ENCODE results near the gene PDZD8.

The PDZD8 gene

DNA sequence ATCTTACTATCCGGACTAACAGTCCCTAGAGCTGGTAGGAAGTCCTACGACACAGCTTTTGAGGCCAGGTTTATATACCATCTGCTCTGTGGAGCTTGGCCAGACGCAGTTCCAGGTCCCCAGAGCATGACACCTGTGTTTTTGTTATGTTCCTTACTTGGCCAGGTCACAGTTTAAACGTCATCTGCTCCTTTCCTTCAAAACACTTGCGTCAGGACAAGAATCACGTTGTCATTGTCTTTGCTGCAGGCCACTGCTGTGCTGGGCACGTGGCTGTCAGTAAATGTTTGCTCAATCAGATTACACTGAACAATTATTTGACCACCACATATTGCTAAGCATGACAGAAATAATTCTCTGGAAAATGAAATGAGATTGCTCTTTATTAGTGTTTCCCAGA, 110.5 kb downstream of the PDZD8 start:
- H3K9ac ChIP-seq (ENCODE audit: low read length) = no peak overlapping the region
- no peak overlapping the region for H2BK120ac ChIP-seq (ENCODE audit: low read depth, low read length)
- no peak overlapping the region for H4K91ac ChIP-seq (ENCODE audit: low read length)
- H2BK15ac ChIP-seq (ENCODE audit: low read depth, poor library complexity, severe bottlenecking) = no peak overlapping the region
- H3K79me1 ChIP-seq (replicated peaks; ENCODE audit: low read length, poor library complexity, severe bottlenecking) = no peaks in the 10 kb centered on the region
- H3K4me3 ChIP-seq (ENCODE audit: insufficient read depth in 1 of 2, low read depth in 1 of 2, low read length in 2 of 2) = no peak overlapping the region
- no peak overlapping the region for H2BK12ac ChIP-seq (ENCODE audit: low read length in 2 of 2)
- no peak overlapping the region for H2AK5ac ChIP-seq (ENCODE audit: low read length, severe bottlenecking)
- 68% methylated on average over 7 of the region's 7 CpGs for WGBS
- H4K8ac ChIP-seq (ENCODE audit: low read length) = no peak overlapping the region
- H2AFZ ChIP-seq (ENCODE audit: low read depth, low read length) = no peak overlapping the region
- H3K4ac ChIP-seq (ENCODE audit: low read depth in 1 of 2, low read length in 2 of 2) = no peak overlapping the region
- H2BK5ac ChIP-seq (ENCODE audit: low read depth, low read length, poor library complexity, severe bottlenecking) = no peak overlapping the region
- H3K18ac ChIP-seq (ENCODE audit: low read depth in 1 of 2, low read length in 2 of 2) = no peak overlapping the region
- no peak overlapping the region for H3K14ac ChIP-seq (ENCODE audit: low read length in 2 of 2)
- no peak for DNase-seq
- H3K4me1 ChIP-seq (ENCODE audit: control insufficient read depth, insufficient read depth, low read depth, low read length) = no peaks in the 10 kb centered on the region
- peaks cover 23 to 31% of the 10 kb centered on the region in 2 experiments for H3K27me3 ChIP-seq (ENCODE audit: control insufficient read depth in 1 of 2, insufficient read depth in 1 of 2, low read length in 2 of 2)
- H3K4me2 ChIP-seq (ENCODE audit: low read length, poor library complexity, severe bottlenecking) = no peak overlapping the region
- no peak overlapping the region for H3K27ac ChIP-seq (ENCODE audit: low read length, poor library complexity, severe bottlenecking)
- H3K23ac ChIP-seq (ENCODE audit: low read length in 2 of 2) = no peak overlapping the region
- no peaks in the 10 kb centered on the region for H3K9me3 ChIP-seq (ENCODE audit: control insufficient read depth, low read length)
- no peaks in the 10 kb centered on the region for H3K36me3 ChIP-seq (ENCODE audit: control insufficient read depth in 1 of 2, insufficient read depth in 2 of 2, low read depth in 1 of 2, low read length in 2 of 2)

DNA sequence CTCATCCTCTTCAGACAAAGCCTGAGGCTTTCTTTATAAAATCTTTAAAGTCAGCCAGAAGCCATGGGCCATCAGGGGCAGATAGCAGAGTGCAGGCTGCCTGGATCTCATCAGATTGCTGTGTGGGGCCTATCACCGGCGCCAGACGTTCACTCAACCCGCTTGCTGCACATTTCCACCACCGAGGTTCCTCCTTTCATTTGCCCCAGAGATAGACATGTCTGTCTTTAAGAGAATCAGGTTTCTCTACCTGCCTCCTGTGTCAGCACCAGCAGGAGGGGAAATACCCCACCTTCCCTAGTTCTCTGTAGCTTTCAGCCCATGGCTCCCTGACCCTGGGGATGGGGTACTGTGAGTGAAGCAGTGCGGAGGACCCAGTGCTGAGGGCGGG, 112.3 kb downstream of the PDZD8 start:
- Histone ChIP-seq H2AK5ac (ENCODE audit: low read length, severe bottlenecking) (no peak overlapping the region), H3K4me2 (ENCODE audit: low read length, poor library complexity, severe bottlenecking) (no peak overlapping the region), H3K4me1 (ENCODE audit: control insufficient read depth, insufficient read depth, low read depth, low read length) (no peaks in the 10 kb centered on the region), H3K14ac (ENCODE audit: low read length in 2 of 2) (no peak overlapping the region), H3K23ac (ENCODE audit: low read length in 2 of 2) (no peak overlapping the region), H3K4ac (ENCODE audit: low read depth in 1 of 2, low read length in 2 of 2) (no peak overlapping the region), H3K36me3 (ENCODE audit: control insufficient read depth in 1 of 2, insufficient read depth in 2 of 2, low read depth in 1 of 2, low read length in 2 of 2) (no peaks in the 10 kb centered on the region), H4K8ac (ENCODE audit: low read length) (no peak overlapping the region), H2BK5ac (ENCODE audit: low read depth, low read length, poor library complexity, severe bottlenecking) (peak overlapping the region; percentile 23), H4K91ac (ENCODE audit: low read length) (no peak overlapping the region), H3K4me3 (ENCODE audit: insufficient read depth in 1 of 2, low read depth in 1 of 2, low read length in 2 of 2) (no peak overlapping the region), H3K79me1 (replicated peaks; ENCODE audit: low read length, poor library complexity, severe bottlenecking) (no peaks in the 10 kb centered on the region), H2BK120ac (ENCODE audit: low read depth, low read length) (no peak overlapping the region), H2BK12ac (ENCODE audit: low read length in 2 of 2) (no peak overlapping the region), H3K18ac (ENCODE audit: low read depth in 1 of 2, low read length in 2 of 2) (no peak overlapping the region), H3K27me3 (ENCODE audit: control insufficient read depth in 1 of 2, insufficient read depth in 1 of 2, low read length in 2 of 2) (peaks cover 30 to 42% of the 10 kb centered on the region in 2 experiments), H3K9ac (ENCODE audit: low read length) (no peak overlapping the region), H3K27ac (ENCODE audit: low read length, poor library complexity, severe bottlenecking) (no peak overlapping the region), H2AFZ (ENCODE audit: low read depth, low read length) (no peak overlapping the region), H2BK15ac (ENCODE audit: low read depth, poor library complexity, severe bottlenecking) (no peak overlapping the region), H3K9me3 (ENCODE audit: control insufficient read depth, low read length) (no peaks in the 10 kb centered on the region)
- WGBS = 60% methylated on average over 7 of the region's 7 CpGs
- DNase-seq = no peak

DNA sequence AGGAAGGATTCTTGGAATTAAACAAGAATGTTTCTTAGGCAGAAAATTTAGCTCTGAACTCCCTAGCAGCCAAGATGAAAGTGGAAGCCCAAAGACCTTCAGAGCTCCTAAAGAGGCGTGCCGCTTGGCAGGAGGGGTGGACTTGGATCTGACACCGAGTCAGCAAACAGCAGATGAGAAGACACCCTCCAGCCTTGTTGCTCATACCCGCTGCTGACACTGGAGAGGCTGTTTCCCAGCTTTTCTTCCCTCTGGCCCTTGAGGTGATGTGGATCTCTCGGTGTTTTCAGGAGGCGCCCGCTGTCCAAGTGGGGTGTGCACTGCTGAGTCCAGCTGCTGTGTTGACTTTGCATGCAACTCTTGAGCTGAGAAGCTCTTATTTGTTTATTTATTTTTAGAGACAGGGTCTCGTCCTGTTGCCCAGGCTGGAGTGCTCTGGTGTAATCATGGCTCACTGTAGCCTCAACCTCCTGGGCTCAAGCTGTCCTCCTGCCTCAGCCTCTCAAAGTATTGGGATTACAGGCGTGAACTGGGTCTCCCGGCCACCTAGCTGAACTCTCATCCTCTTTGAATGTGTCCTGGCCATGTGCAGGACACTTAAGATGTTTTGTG, 112.8 kb downstream of the PDZD8 start:
- 80% methylated on average over 10 of the region's 10 CpGs for WGBS
- Histone ChIP-seq H2AFZ (ENCODE audit: low read depth, low read length) (no peak overlapping the region), H3K4me3 (ENCODE audit: insufficient read depth in 1 of 2, low read depth in 1 of 2, low read length in 2 of 2) (no peak overlapping the region), H2AK5ac (ENCODE audit: low read length, severe bottlenecking) (no peak overlapping the region), H4K91ac (ENCODE audit: low read length) (no peak overlapping the region), H2BK120ac (ENCODE audit: low read depth, low read length) (no peak overlapping the region), H2BK5ac (ENCODE audit: low read depth, low read length, poor library complexity, severe bottlenecking) (no peak overlapping the region), H4K8ac (ENCODE audit: low read length) (no peak overlapping the region), H3K4me2 (ENCODE audit: low read length, poor library complexity, severe bottlenecking) (no peak overlapping the region), H3K18ac (ENCODE audit: low read depth in 1 of 2, low read length in 2 of 2) (no peak overlapping the region), H3K27me3 (ENCODE audit: control insufficient read depth in 1 of 2, insufficient read depth in 1 of 2, low read length in 2 of 2) (peaks cover 33 to 47% of the 10 kb centered on the region in 2 experiments), H2BK12ac (ENCODE audit: low read length in 2 of 2) (no peak overlapping the region), H3K79me1 (replicated peaks; ENCODE audit: low read length, poor library complexity, severe bottlenecking) (no peaks in the 10 kb centered on the region), H2BK15ac (ENCODE audit: low read depth, poor library complexity, severe bottlenecking) (no peak overlapping the region), H3K4ac (ENCODE audit: low read depth in 1 of 2, low read length in 2 of 2) (no peak overlapping the region), H3K14ac (ENCODE audit: low read length in 2 of 2) (no peak overlapping the region), H3K4me1 (ENCODE audit: control insufficient read depth, insufficient read depth, low read depth, low read length) (no peaks in the 10 kb centered on the region), H3K9ac (ENCODE audit: low read length) (no peak overlapping the region), H3K36me3 (ENCODE audit: control insufficient read depth in 1 of 2, insufficient read depth in 2 of 2, low read depth in 1 of 2, low read length in 2 of 2) (no peaks in the 10 kb centered on the region), H3K9me3 (ENCODE audit: control insufficient read depth, low read length) (no peaks in the 10 kb centered on the region), H3K27ac (ENCODE audit: low read length, poor library complexity, severe bottlenecking) (no peak overlapping the region), H3K23ac (ENCODE audit: low read length in 2 of 2) (no peak overlapping the region)
- DNase-seq = no peak

DNA sequence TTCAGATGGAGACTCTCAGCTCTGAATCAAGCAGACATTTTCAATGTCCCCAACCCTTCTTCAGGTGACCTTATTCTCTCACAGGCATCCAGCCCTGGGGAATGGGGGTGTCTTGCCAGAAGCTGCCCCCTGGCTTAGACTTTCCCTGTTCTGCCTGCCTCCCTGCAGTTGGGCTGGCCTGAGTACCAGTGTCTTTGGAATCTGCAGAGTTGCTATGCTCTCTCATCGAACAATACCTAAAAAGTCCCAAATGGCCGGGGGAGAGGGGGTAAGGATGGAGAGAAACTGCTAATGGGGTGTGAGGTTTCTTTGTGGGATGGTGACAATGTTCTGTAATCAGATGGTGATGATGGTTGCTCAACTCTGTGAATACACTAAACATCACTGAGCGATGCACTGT, 113.7 kb downstream of the PDZD8 start:
- Histone ChIP-seq H3K4ac (ENCODE audit: low read depth in 1 of 2, low read length in 2 of 2) (no peak overlapping the region), H2BK15ac (ENCODE audit: low read depth, poor library complexity, severe bottlenecking) (no peak overlapping the region), H3K79me1 (replicated peaks; ENCODE audit: low read length, poor library complexity, severe bottlenecking) (no peaks in the 10 kb centered on the region), H3K4me1 (ENCODE audit: control insufficient read depth, insufficient read depth, low read depth, low read length) (no peaks in the 10 kb centered on the region), H3K36me3 (ENCODE audit: control insufficient read depth in 1 of 2, insufficient read depth in 2 of 2, low read depth in 1 of 2, low read length in 2 of 2) (no peaks in the 10 kb centered on the region), H3K18ac (ENCODE audit: low read depth in 1 of 2, low read length in 2 of 2) (no peak overlapping the region), H2AK5ac (ENCODE audit: low read length, severe bottlenecking) (no peak overlapping the region), H3K4me3 (ENCODE audit: insufficient read depth in 1 of 2, low read depth in 1 of 2, low read length in 2 of 2) (no peak overlapping the region), H3K9me3 (ENCODE audit: control insufficient read depth, low read length) (no peaks in the 10 kb centered on the region), H3K4me2 (ENCODE audit: low read length, poor library complexity, severe bottlenecking) (no peak overlapping the region), H2BK120ac (ENCODE audit: low read depth, low read length) (no peak overlapping the region), H3K27ac (ENCODE audit: low read length, poor library complexity, severe bottlenecking) (no peak overlapping the region), H4K8ac (ENCODE audit: low read length) (no peak overlapping the region), H3K14ac (ENCODE audit: low read length in 2 of 2) (no peak overlapping the region), H2AFZ (ENCODE audit: low read depth, low read length) (no peak overlapping the region), H4K91ac (ENCODE audit: low read length) (no peak overlapping the region), H2BK12ac (ENCODE audit: low read length in 2 of 2) (no peak overlapping the region), H3K27me3 (ENCODE audit: control insufficient read depth in 1 of 2, insufficient read depth in 1 of 2, low read length in 2 of 2) (peaks cover 33 to 56% of the 10 kb centered on the region in 2 experiments), H3K9ac (ENCODE audit: low read length) (no peak overlapping the region), H3K23ac (ENCODE audit: low read length in 2 of 2) (no peak overlapping the region), H2BK5ac (ENCODE audit: low read depth, low read length, poor library complexity, severe bottlenecking) (no peak overlapping the region)
- 87% methylated on average over 3 of the region's 3 CpGs for WGBS
- no peak for DNase-seq

Data from mesenchymal stem cell (in vitro differentiated cells and primary cell).